ENCODE data around the gene FUCA1. TPM values are rescaled to one million over a fixed set of nuclear protein-coding genes. Genes with fewer than 3 reads are reported as not detected.

The FUCA1 gene
- total RNA-seq, 1 experiment from 2014 or later, result 20.7 TPM

GRCh38 chr1:23807453-23807852 is 60.6 kb downstream of the FUCA1 start:
- H4K20me1 ChIP-seq (ENCODE audit: insufficient read depth), result no peaks in the 10 kb centered on the region
- H3K27ac ChIP-seq (ENCODE audit: low read depth, low read length), result no peak overlapping the region
- ChIA-PET CTCF (no interaction called here), POLR2A (interaction anchor here (1.2 kb wide), 1 partner anchor 30 kb away, joined by 4 read pairs; the partner anchor contains the start of gene PITHD1), RAD21 (ENCODE audit: low non-redundant PET in 1 of 2, low total read pairs in 2 of 2, uncharacterized antibody in 2 of 2, unreplicated experiment in 2 of 2) (interaction anchor here (0.6 kb wide), 2 partner anchors 29 to 30 kb away, joined by 3 read pairs; partner anchors contain the start of gene PITHD1 (in 1 of the 2))
- intact Hi-C loops (cut with micrococcal nuclease), result no loop called here
- no peak for TF ChIP-seq CBX3 (IDR thresholded peaks at IDR 0.05; ENCODE audit: low read depth)
- TF ChIP-seq SP1 (IDR thresholded peaks at IDR 0.05; ENCODE audit: low read depth), result no peak
- TF ChIP-seq ATF3 (IDR thresholded peaks at IDR 0.05), result no peak
- no peak for TF ChIP-seq CTCF (IDR thresholded peaks at IDR 0.05 in 2 of 3, conservative IDR thresholded peaks at IDR 0.05 in 1 of 3; ENCODE audit: borderline replicate concordance in 1 of 3, insufficient read depth in 1 of 3, low read depth in 2 of 3, low read length in 2 of 3)
- no peak for TF ChIP-seq EZH2 (IDR thresholded peaks at IDR 0.05)
- no peak for TF ChIP-seq SIN3A (IDR thresholded peaks at IDR 0.05; ENCODE audit: low read depth)
- TF ChIP-seq TCF7L2 (IDR thresholded peaks at IDR 0.05; ENCODE audit: borderline replicate concordance, extremely low read depth, insufficient read depth, insufficient read length), result no peak
- TF ChIP-seq YY1 (IDR thresholded peaks at IDR 0.05; ENCODE audit: extremely low read depth, insufficient replicate concordance, low read depth, low read length), result no peak
- no peak for TF ChIP-seq SRF (IDR thresholded peaks at IDR 0.05; ENCODE audit: low read depth)
- no peak for TF ChIP-seq EGR1 (IDR thresholded peaks at IDR 0.05; ENCODE audit: low read depth)
- H3K4me1 ChIP-seq (ENCODE audit: control insufficient read depth in 1 of 2, insufficient read depth in 2 of 2, low read length in 2 of 2), result peaks cover 6 to 15% of the 10 kb centered on the region in 2 experiments; a peak in 2 of 4 replicates
- no peak overlapping the region for H2AFZ ChIP-seq (ENCODE audit: low read depth, low read length, poor library complexity, severe bottlenecking)
- H3K9me3 ChIP-seq (ENCODE audit: control insufficient read depth in 1 of 2, insufficient read depth in 1 of 2, low read depth in 1 of 2, low read length in 2 of 2), result no peaks in the 10 kb centered on the region
- ATAC-seq (no peak), DNase-seq (ENCODE audit: low read depth, low spot score) (no peak)
- H3K4me2 ChIP-seq (ENCODE audit: low read length), result no peak overlapping the region
- BruUV-seq (replicated peaks), result no TSS peak
- no peaks in the 10 kb centered on the region for H3K27me3 ChIP-seq (ENCODE audit: insufficient read depth, low read length)
- no peaks in the 10 kb centered on the region for H3K9me2 ChIP-seq (ENCODE audit: insufficient read depth)
- 0 out of 4 replicates have a peak, but pooled peaks cover 0 to 2% of the 10 kb centered on the region in 2 experiments for H3K36me3 ChIP-seq (ENCODE audit: control insufficient read depth in 1 of 2, insufficient read depth in 2 of 2, low read length in 2 of 2)
- H3K9ac ChIP-seq (ENCODE audit: low read length), result no peak overlapping the region
- H3K79me2 ChIP-seq (ENCODE audit: insufficient read depth, low read length), result no peaks in the 10 kb centered on the region
- no peak overlapping the region for H3K4me3 ChIP-seq (replicated peaks in 1 of 2; ENCODE audit: low read depth in 1 of 2, low read length in 2 of 2)

All from HCT116 (cell line).